ENCODE results near the gene PYGO2.
"Not testable (repeated sequence)": the region's sequence is repeated elsewhere in the genome, so short reads cannot be mapped to it uniquely, and the experiment has no call there.

Gene PYGO2

GRCh38 chr1:154988058-154988954 lies 26.7 kb upstream of the PYGO2 start:
- Histone ChIP-seq H2AFZ (ENCODE audit: insufficient read depth, low read length, poor library complexity) (no peak overlapping the region), H3K79me2 (ENCODE audit: control insufficient read depth, insufficient read depth, low read length, poor library complexity) (peaks cover 6% of the 10 kb centered on the region), H3K4me3 (ENCODE audit: low read depth, low read length) (no peak overlapping the region), H3K9me3 (ENCODE audit: insufficient read depth, low read depth, low read length) (peaks cover 2% of the 10 kb centered on the region), H2BK120ac (ENCODE audit: insufficient read depth, low read length, poor library complexity) (no peak overlapping the region), H2AK5ac (ENCODE audit: low read length) (no peak overlapping the region), H3K9ac (ENCODE audit: low read length) (no peak overlapping the region), H4K91ac (ENCODE audit: low read depth, low read length) (no peak overlapping the region), H4K12ac (ENCODE audit: low read depth, low read length) (no peak overlapping the region), H3K4me2 (ENCODE audit: low read length) (no peak overlapping the region), H3K79me1 (ENCODE audit: low read length) (peaks cover 6% of the 10 kb centered on the region), H2BK12ac (ENCODE audit: low read length) (no peak overlapping the region), H3K27me3 (ENCODE audit: insufficient read depth, low read length) (no peaks in the 10 kb centered on the region), H2BK5ac (ENCODE audit: low read depth, low read length, poor library complexity) (no peak overlapping the region), H4K8ac (ENCODE audit: low read depth, low read length) (no peak overlapping the region), H3K4me1 (ENCODE audit: control insufficient read depth in 1 of 2, insufficient read depth in 2 of 2, low read length in 2 of 2) (peaks cover 3 to 4% of the 10 kb centered on the region in 2 experiments), H3K27ac (ENCODE audit: low read depth, low read length) (no peak overlapping the region), H3K36me3 (ENCODE audit: control insufficient read depth in 1 of 2, insufficient read depth in 2 of 2, low read length in 2 of 2) (peaks cover 26 to 36% of the 10 kb centered on the region in 2 experiments), H3K4ac (ENCODE audit: low read depth, low read length) (no peak overlapping the region), H3K14ac (ENCODE audit: low read length) (no peak overlapping the region), H3K18ac (ENCODE audit: low read length) (no peak overlapping the region), H3K23ac (ENCODE audit: low read length) (no peak overlapping the region)
- no peak for DNase-seq
- WGBS (ENCODE audit: extremely low coverage, insufficient coverage, insufficient read length): no CpG with 5 or more reads among the region's 17 CpGs

GRCh38 chr1:154987326-154987725 lies 25.7 kb upstream of the PYGO2 start:
- H2BK120ac ChIP-seq (ENCODE audit: insufficient read depth, low read length, poor library complexity): no peak overlapping the region
- no peak overlapping the region for H2AFZ ChIP-seq (ENCODE audit: insufficient read depth, low read length, poor library complexity)
- H4K8ac ChIP-seq (ENCODE audit: low read depth, low read length): no peak overlapping the region
- H3K23ac ChIP-seq (ENCODE audit: low read length): no peak overlapping the region
- H3K4me1 ChIP-seq (ENCODE audit: control insufficient read depth in 1 of 2, insufficient read depth in 2 of 2, low read length in 2 of 2): peaks cover 3 to 6% of the 10 kb centered on the region in 2 experiments
- no peaks in the 10 kb centered on the region for H3K27me3 ChIP-seq (ENCODE audit: insufficient read depth, low read length)
- H3K4me3 ChIP-seq (ENCODE audit: low read depth, low read length): no peak overlapping the region
- peaks cover 7% of the 10 kb centered on the region for H3K79me2 ChIP-seq (ENCODE audit: control insufficient read depth, insufficient read depth, low read length, poor library complexity)
- no peak overlapping the region for H4K91ac ChIP-seq (ENCODE audit: low read depth, low read length)
- H4K12ac ChIP-seq (ENCODE audit: low read depth, low read length): no peak overlapping the region
- peaks cover 26 to 31% of the 10 kb centered on the region in 2 experiments for H3K36me3 ChIP-seq (ENCODE audit: control insufficient read depth in 1 of 2, insufficient read depth in 2 of 2, low read length in 2 of 2)
- no peak overlapping the region for H2BK5ac ChIP-seq (ENCODE audit: low read depth, low read length, poor library complexity)
- H3K14ac ChIP-seq (ENCODE audit: low read length): no peak overlapping the region
- WGBS (ENCODE audit: extremely low coverage, insufficient coverage, insufficient read length): no CpG with 5 or more reads among the region's 6 CpGs
- peak; percentile 90 to 97 for DNase-seq
- H3K4me2 ChIP-seq (ENCODE audit: low read length): no peak overlapping the region
- peak overlapping the region; percentile 15 for H3K27ac ChIP-seq (ENCODE audit: low read depth, low read length)
- H3K18ac ChIP-seq (ENCODE audit: low read length): no peak overlapping the region
- no peak overlapping the region for H2AK5ac ChIP-seq (ENCODE audit: low read length)
- peaks cover 6% of the 10 kb centered on the region for H3K79me1 ChIP-seq (ENCODE audit: low read length)
- H2BK12ac ChIP-seq (ENCODE audit: low read length): no peak overlapping the region
- H3K4ac ChIP-seq (ENCODE audit: low read depth, low read length): no peak overlapping the region
- H3K9ac ChIP-seq (ENCODE audit: low read length): no peak overlapping the region
- peaks cover 2% of the 10 kb centered on the region for H3K9me3 ChIP-seq (ENCODE audit: insufficient read depth, low read depth, low read length)

GRCh38 chr1:154986736-154987135 lies 25.2 kb upstream of the PYGO2 start:
- not testable (repeated sequence) for H4K8ac ChIP-seq (ENCODE audit: low read depth, low read length); H2BK5ac ChIP-seq (ENCODE audit: low read depth, low read length, poor library complexity); H3K18ac ChIP-seq (ENCODE audit: low read length); H2AFZ ChIP-seq (ENCODE audit: insufficient read depth, low read length, poor library complexity); H3K4ac ChIP-seq (ENCODE audit: low read depth, low read length); H3K4me2 ChIP-seq (ENCODE audit: low read length); H4K91ac ChIP-seq (ENCODE audit: low read depth, low read length); H4K12ac ChIP-seq (ENCODE audit: low read depth, low read length); H3K4me1 ChIP-seq (ENCODE audit: control insufficient read depth in 1 of 2, insufficient read depth in 2 of 2, low read length in 2 of 2); H3K14ac ChIP-seq (ENCODE audit: low read length); H3K4me3 ChIP-seq (ENCODE audit: low read depth, low read length); H3K79me2 ChIP-seq (ENCODE audit: control insufficient read depth, insufficient read depth, low read length, poor library complexity); H3K23ac ChIP-seq (ENCODE audit: low read length); H2BK120ac ChIP-seq (ENCODE audit: insufficient read depth, low read length, poor library complexity); H3K79me1 ChIP-seq (ENCODE audit: low read length); H2BK12ac ChIP-seq (ENCODE audit: low read length); H3K9me3 ChIP-seq (ENCODE audit: insufficient read depth, low read depth, low read length); H3K9ac ChIP-seq (ENCODE audit: low read length); H3K27me3 ChIP-seq (ENCODE audit: insufficient read depth, low read length); H2AK5ac ChIP-seq (ENCODE audit: low read length)
- DNase-seq: peak; percentile 86 to 91
- Histone ChIP-seq H3K27ac (ENCODE audit: low read depth, low read length) (peak overlapping the region; percentile 15), H3K36me3 (ENCODE audit: control insufficient read depth in 1 of 2, insufficient read depth in 2 of 2, low read length in 2 of 2) (peaks cover 26 to 33% of the 10 kb centered on the region in 2 experiments)
- WGBS (ENCODE audit: extremely low coverage, insufficient coverage, insufficient read length): no CpG with 5 or more reads among the region's 4 CpGs

GRCh38 chr1:154983776-154984466 lies 22.3 kb upstream of the PYGO2 start:
- DNase-seq: no peak
- Histone ChIP-seq H3K18ac (ENCODE audit: low read length) (no peak overlapping the region), H3K36me3 (ENCODE audit: control insufficient read depth in 1 of 2, insufficient read depth in 2 of 2, low read length in 2 of 2) (peaks cover 20 to 22% of the 10 kb centered on the region in 2 experiments), H3K4me2 (ENCODE audit: low read length) (peak overlapping the region; percentile 86), H3K79me1 (ENCODE audit: low read length) (peaks cover 6% of the 10 kb centered on the region), H3K27me3 (ENCODE audit: insufficient read depth, low read length) (no peaks in the 10 kb centered on the region), H4K91ac (ENCODE audit: low read depth, low read length) (peak overlapping the region; percentile 53), H3K23ac (ENCODE audit: low read length) (no peak overlapping the region), H4K8ac (ENCODE audit: low read depth, low read length) (peak overlapping the region; percentile 63), H3K4me3 (ENCODE audit: low read depth, low read length) (peak overlapping the region; percentile 79), H3K9me3 (ENCODE audit: insufficient read depth, low read depth, low read length) (peaks cover 2% of the 10 kb centered on the region), H2AFZ (ENCODE audit: insufficient read depth, low read length, poor library complexity) (peak overlapping the region; percentile 10), H4K12ac (ENCODE audit: low read depth, low read length) (peak overlapping the region; percentile 68), H2BK120ac (ENCODE audit: insufficient read depth, low read length, poor library complexity) (peak overlapping the region; percentile 3), H2BK12ac (ENCODE audit: low read length) (no peak overlapping the region), H3K4ac (ENCODE audit: low read depth, low read length) (peak overlapping the region; percentile 1), H2BK5ac (ENCODE audit: low read depth, low read length, poor library complexity) (no peak overlapping the region), H3K14ac (ENCODE audit: low read length) (peak overlapping the region; percentile 36), H3K79me2 (ENCODE audit: control insufficient read depth, insufficient read depth, low read length, poor library complexity) (peaks cover 7% of the 10 kb centered on the region), H3K27ac (ENCODE audit: low read depth, low read length) (no peak overlapping the region), H3K9ac (ENCODE audit: low read length) (peak overlapping the region; percentile 99), H3K4me1 (ENCODE audit: control insufficient read depth in 1 of 2, insufficient read depth in 2 of 2, low read length in 2 of 2) (peaks cover 3 to 6% of the 10 kb centered on the region in 2 experiments), H2AK5ac (ENCODE audit: low read length) (peak overlapping the region; percentile 8)
- WGBS (ENCODE audit: extremely low coverage, insufficient coverage, insufficient read length): no CpG with 5 or more reads among the region's 17 CpGs

Data from trophoblast cell (in vitro differentiated cells and primary cell).